Activated naive CD8-positive, alpha-beta T cell treated with anti-CD3 and anti-CD28 coated beads, Interleukin-2, amount 50 U/mL, for 24 hours (primary cell): ENCODE results near the gene KMO.

Source experiments
- ATAC-seq: fragments of 150-1000 bp; cut with Tn5 transposase; one replicate; pipeline ENCODE4 v1.10.0; 2021
- DNase-seq: peaks from one replicate; pipeline ENCODE4 v3.0.0; 2021
- H3K27ac Mint-ChIP-seq: one replicate; pipeline ENCODE4 v1.8.0; 2021; ENCODE audit warnings: mild to moderate bottlenecking, mixed read lengths
- H3K27me3 Mint-ChIP-seq: one replicate; pipeline ENCODE4 v1.8.0; 2021; ENCODE audit warnings: mixed read lengths
- H3K36me3 Mint-ChIP-seq: one replicate; pipeline ENCODE4 v1.8.0; 2021; ENCODE audit warnings: low read depth, mixed read lengths
- H3K4me1 Mint-ChIP-seq: one replicate; pipeline ENCODE4 v1.8.0; 2021; ENCODE audit warnings: mixed read lengths
- H3K4me3 Mint-ChIP-seq: one replicate; pipeline ENCODE4 v1.8.0; 2021; ENCODE audit warnings: mild to moderate bottlenecking, moderate library complexity, mixed read lengths
- H3K9me3 Mint-ChIP-seq: one replicate; pipeline ENCODE4 v1.8.0; 2021; ENCODE audit warnings: mixed read lengths

KMO gene

DNA sequence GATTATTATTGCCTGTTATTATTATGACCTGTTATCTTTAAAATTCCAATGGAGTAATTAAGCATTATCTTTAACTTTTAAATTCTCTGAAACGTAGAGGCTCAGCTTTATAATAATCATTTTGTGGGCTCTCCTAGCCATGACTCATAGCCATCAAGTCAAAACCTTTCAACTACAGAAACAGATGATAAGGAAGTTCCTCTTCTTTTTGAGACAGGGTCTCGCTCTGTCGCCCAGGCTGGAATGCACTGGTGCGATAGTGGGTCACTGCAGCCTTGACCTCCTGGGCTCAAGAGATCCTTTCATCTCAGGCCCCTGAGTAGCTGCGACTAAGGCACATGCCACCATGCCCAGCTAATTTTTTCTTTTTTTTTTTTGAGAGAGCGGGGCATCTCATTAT, 64.5 kb downstream of the KMO start:
- Mint-ChIP-seq H3K4me1 (peaks cover 30% of the 10 kb centered on the region), H3K4me3 (no peak overlapping the region), H3K27ac (peak overlapping the region; percentile 46), H3K9me3 (no peaks in the 10 kb centered on the region), H3K36me3 (peaks cover 12% of the 10 kb centered on the region), H3K27me3 (no peaks in the 10 kb centered on the region)
- DNase-seq (no peak), ATAC-seq (no peak)

DNA sequence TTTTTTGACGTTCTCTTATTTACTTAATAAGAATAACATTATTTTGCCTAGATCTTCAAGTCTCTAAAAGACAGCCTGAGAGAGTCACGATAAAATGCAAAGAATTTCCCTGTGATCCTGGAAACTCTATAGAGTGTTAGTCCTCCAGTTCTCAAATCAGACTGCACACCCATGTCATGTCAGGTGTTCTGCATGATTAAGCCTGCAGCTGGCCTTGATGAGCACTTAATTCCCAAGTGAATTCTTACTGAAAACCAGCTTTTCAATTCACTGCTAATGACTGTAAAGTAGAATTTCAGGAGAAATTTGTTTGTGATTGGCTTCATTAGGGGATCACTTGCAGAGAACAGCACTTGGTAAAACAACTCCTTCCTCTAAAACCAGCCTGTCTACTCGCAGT, 66.1 kb downstream of the KMO start:
- Mint-ChIP-seq H3K4me1 (peaks cover 16% of the 10 kb centered on the region), H3K9me3 (no peaks in the 10 kb centered on the region), H3K27ac (no peak overlapping the region), H3K4me3 (no peak overlapping the region), H3K27me3 (no peaks in the 10 kb centered on the region), H3K36me3 (peaks cover 18% of the 10 kb centered on the region)
- no peak for DNase-seq
- no peak for ATAC-seq

DNA sequence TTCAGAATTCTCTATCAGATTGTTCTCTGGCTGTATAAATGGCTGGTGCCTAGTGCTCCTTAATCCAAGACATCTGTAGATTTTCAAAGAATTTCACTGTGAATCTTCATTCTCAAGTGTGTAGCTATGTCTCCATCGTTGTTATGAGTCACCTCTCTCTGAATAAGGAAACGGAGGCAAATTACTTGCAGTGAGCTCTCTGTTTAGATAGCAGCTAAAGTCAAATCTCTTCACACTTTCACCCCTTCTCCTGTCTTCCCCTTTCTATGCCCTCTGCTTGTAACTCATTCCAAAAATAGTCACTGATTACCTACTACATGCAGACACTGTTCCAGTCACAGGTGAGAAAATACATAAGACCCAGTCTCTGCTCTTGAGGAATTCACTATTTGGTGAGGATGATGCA, 68.3 kb downstream of the KMO start:
- Mint-ChIP-seq H3K4me3 (no peak overlapping the region), H3K27me3 (no peaks in the 10 kb centered on the region), H3K27ac (peak overlapping the region; percentile 56), H3K9me3 (no peaks in the 10 kb centered on the region), H3K4me1 (peaks cover 28% of the 10 kb centered on the region), H3K36me3 (peaks cover 18% of the 10 kb centered on the region)
- no peak for DNase-seq
- ATAC-seq: peak; percentile 31

DNA sequence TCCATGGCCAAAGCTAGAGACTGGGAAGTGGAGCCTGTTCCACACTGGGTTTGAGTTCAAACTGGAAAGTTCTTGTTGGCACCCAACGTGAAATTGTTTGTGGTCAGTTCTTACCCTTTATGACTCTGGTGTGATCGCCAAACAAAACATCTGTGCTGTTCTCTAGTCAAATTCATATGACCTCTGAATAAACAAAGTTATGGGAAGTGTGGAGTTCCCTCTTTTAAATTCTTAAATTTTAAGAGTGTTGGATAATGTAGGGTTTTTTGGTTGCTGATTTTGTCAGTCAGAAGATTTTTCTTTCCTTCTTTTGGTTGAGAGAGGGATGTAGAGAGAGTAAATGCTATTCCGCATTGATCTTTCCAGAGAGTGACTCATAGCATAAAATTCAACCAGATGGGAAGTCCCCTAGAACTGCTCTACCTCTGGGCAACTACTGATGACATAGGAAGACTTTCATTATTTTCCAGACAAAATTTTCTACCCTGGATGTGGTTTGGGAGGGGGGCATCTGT, 71.6 kb downstream of the KMO start:
- Mint-ChIP-seq H3K4me1 (peaks cover 28% of the 10 kb centered on the region), H3K36me3 (peaks cover 18% of the 10 kb centered on the region), H3K4me3 (no peak overlapping the region), H3K9me3 (no peaks in the 10 kb centered on the region), H3K27ac (peak overlapping the region; percentile 0), H3K27me3 (no peaks in the 10 kb centered on the region)
- ATAC-seq: peak; percentile 45
- no peak for DNase-seq

DNA sequence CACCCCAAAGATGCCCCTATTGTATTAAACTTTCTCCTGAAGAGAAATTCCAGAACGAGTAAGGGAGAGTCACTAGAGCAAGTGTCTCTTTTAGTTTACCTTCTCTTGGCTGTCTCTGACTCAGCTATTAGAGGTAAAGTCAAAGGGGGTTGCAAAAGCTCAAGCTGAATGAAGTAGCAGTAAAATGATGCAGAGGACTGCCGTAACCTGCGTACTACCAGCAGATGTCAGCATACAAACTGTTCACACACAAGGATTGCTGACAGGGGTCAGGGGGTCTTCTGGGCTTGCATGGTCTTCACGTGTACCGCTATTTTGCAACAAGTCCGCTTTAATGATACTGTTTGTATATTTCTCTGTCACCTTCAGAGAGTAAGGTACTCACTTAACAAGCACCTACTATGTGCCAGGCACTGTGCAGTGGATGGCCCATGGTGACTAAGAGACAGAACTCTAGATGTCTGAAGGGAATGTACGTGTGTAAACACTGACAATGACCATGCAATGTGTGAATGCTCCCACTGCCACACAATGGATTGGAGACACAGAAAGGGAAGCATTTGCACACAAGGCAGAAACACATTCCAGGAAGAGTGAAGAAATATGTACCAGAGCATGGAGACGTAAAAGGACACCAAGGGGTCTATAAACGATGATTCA, 73.1 kb downstream of the KMO start:
- Mint-ChIP-seq H3K4me1 (peaks cover 30% of the 10 kb centered on the region), H3K27ac (no peak overlapping the region), H3K9me3 (no peaks in the 10 kb centered on the region), H3K36me3 (peaks cover 18% of the 10 kb centered on the region), H3K27me3 (no peaks in the 10 kb centered on the region), H3K4me3 (no peak overlapping the region)
- no peak for DNase-seq
- ATAC-seq: no peak

DNA sequence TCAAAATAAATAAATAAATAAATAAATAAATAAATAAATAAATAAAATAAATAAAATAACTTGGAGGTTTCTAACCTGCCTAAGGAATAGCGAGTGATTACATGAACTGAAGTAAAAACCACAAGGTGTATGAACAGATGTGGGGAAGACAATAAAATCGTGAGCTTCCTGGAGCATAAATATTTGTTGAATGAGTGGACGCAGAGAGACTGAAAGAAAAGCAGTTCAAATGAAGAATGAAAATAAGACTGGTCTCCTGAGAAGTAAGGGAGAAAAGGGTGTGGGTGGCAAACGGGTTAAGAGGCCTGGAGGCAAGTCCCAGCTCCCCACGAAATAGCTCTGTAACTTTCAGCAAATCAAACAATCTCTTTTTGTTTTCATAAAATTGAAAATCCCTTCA, 74.4 kb downstream of the KMO start:
- ATAC-seq (no peak), DNase-seq (no peak)
- H3K27me3 Mint-ChIP-seq: no peaks in the 10 kb centered on the region
- peaks cover 22% of the 10 kb centered on the region for H3K4me1 Mint-ChIP-seq
- H3K9me3 Mint-ChIP-seq: no peaks in the 10 kb centered on the region
- peaks cover 17% of the 10 kb centered on the region for H3K36me3 Mint-ChIP-seq
- no peak overlapping the region for H3K4me3 Mint-ChIP-seq
- H3K27ac Mint-ChIP-seq: no peak overlapping the region

DNA sequence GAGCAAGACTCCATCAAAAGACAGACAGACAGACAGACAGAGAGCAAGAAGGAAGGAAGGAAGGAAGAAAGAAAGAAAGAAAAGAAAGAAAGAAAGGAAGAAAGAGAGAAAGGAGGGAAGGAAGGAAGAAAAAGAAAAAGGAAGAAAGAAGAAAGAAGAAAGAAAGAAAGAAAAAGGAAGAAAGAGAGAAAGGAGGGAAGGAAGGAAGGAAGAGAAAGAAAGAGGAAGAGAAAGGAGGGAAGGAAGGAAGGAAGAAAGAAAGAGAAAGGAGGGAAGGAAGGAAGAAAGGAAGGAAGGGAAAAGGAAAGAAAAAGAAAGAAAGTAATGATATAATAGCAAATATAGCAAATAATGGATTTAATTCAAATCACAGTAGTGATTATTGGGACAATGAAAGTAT, 75.3 kb downstream of the KMO start:
- no peaks in the 10 kb centered on the region for H3K27me3 Mint-ChIP-seq
- peaks cover 22% of the 10 kb centered on the region for H3K4me1 Mint-ChIP-seq
- DNase-seq (no peak), ATAC-seq (no peak)
- H3K9me3 Mint-ChIP-seq: no peaks in the 10 kb centered on the region
- no peak overlapping the region for H3K27ac Mint-ChIP-seq
- peaks cover 16% of the 10 kb centered on the region for H3K36me3 Mint-ChIP-seq
- no peak overlapping the region for H3K4me3 Mint-ChIP-seq

DNA sequence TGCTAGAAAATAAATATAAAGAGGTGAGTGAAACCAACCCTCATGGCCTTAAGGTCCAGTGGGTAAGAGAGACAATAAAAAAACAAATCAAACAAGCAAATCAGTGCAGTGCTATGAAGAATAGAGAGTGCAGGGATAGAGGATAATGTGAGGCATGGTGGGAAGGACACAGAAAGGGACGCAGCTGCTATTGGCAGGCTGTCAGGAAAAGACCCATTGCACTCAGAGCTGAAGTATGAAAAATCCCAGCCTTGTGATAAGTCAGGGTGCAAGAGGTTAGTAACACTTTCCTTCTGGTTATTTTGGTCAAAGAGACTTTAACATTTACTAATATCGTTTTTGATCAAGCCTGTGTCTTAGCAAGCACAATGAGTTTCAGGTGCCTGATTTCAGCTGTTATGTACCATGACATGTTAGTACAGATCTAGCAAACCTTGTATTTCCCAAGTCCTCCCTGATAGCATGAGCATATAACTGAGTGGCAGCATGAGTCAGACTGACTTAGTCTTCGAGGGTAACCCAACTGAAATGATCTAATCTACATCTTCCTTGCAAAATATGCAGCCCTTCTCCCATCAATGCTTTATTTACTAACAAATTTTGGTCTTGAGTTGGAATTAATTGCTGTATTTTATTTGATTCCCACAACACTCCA, 76.3 kb downstream of the KMO start:
- peaks cover 9% of the 10 kb centered on the region for H3K36me3 Mint-ChIP-seq
- peaks cover 18% of the 10 kb centered on the region for H3K4me1 Mint-ChIP-seq
- no peak for DNase-seq
- no peaks in the 10 kb centered on the region for H3K9me3 Mint-ChIP-seq
- ATAC-seq: peak; percentile 38
- H3K4me3 Mint-ChIP-seq: no peak overlapping the region
- no peaks in the 10 kb centered on the region for H3K27me3 Mint-ChIP-seq
- H3K27ac Mint-ChIP-seq: peak overlapping the region; percentile 12

DNA sequence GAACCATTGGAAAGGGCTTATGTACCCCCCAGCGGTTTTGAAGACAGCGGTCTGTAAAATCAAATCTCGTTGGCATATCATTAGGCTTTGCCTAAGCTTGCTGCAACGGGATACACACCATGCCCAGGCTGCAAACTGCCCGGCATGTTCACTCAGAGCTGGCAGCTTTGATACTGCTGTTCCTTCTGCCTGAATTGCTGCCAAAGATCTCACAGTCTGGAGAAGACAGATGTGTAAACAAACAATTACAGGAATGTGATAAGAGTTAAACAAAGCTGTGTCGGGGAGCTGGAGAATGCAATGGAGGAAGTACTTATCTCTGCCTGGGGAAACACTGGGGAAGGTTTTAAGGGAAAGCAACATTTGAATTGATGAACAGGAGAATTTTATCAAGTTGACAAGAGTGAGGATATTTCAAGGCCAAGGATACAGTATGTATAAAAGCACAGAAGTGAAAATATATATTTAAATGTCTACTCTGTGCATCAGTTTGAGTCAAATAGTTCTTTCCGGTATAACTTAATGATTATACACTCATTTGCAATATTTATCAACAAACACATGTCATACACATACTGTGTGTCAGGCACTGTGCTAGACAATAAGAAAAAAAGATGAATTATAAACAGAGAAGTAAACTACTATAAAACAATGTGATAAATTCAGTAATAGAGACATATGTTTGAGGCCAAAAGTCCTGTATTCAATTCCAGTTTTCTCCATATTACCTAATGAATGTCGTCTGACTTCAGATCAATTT, 78.1 kb downstream of the KMO start:
- peaks cover 7% of the 10 kb centered on the region for H3K4me1 Mint-ChIP-seq
- no peaks in the 10 kb centered on the region for H3K9me3 Mint-ChIP-seq
- no peak overlapping the region for H3K27ac Mint-ChIP-seq
- ATAC-seq (no peak), DNase-seq (no peak)
- no peaks in the 10 kb centered on the region for H3K27me3 Mint-ChIP-seq
- H3K4me3 Mint-ChIP-seq: no peak overlapping the region
- H3K36me3 Mint-ChIP-seq: peaks cover 3% of the 10 kb centered on the region

DNA sequence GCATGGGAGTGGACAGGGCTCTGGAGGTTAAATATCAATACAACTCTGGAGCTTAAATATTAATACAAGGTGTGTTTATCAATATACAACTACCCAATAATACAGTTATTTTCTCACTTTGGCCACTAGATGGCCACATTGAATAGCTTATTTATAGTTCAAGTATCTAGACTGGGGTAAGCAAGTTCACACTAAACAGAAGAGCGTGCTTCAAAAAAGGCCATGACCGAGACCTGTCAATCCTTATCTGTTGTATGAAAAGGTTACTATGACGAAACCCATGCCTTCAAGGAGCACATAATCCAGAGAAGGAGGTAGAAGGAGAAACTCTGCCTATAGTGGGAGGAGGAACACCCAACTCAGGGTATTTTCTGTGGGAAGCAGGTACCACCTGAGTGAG, 78.9 kb downstream of the KMO start:
- H3K36me3 Mint-ChIP-seq: no peaks in the 10 kb centered on the region
- peak; percentile 60 for ATAC-seq

DNA sequence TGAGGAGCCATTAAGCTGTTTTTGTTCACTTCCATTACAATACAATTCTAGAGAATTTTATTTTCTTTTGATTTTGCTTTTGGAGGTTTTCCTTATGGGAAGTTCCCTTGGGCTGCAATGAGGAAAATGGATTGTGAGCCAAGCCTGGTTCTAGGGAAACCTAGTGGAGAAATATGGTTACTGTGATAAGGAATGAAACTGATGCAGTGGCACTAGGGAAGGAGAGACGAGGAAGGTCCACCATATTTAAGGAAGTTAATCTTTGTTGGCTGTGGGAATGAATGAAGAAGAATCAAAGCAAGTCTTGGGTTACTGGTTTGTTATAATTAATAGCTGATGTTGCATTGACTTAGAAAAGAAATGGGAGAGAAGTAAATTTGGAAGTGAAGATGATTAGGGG, 79.6 kb downstream of the KMO start:
- H3K9me3 Mint-ChIP-seq: no peaks in the 10 kb centered on the region
- peaks cover 5% of the 10 kb centered on the region for H3K4me1 Mint-ChIP-seq
- H3K4me3 Mint-ChIP-seq: no peak overlapping the region
- no peaks in the 10 kb centered on the region for H3K36me3 Mint-ChIP-seq
- H3K27me3 Mint-ChIP-seq: no peaks in the 10 kb centered on the region
- no peak overlapping the region for H3K27ac Mint-ChIP-seq
- DNase-seq: no peak
- ATAC-seq: no peak

More for the DNA sequence above, 78.9 kb downstream of the KMO start:
- no peak overlapping the region for H3K4me3 Mint-ChIP-seq
- DNase-seq: no peak
- peaks cover 5% of the 10 kb centered on the region for H3K4me1 Mint-ChIP-seq
- H3K27ac Mint-ChIP-seq: no peak overlapping the region
- H3K9me3 Mint-ChIP-seq: no peaks in the 10 kb centered on the region
- H3K27me3 Mint-ChIP-seq: no peaks in the 10 kb centered on the region

DNA sequence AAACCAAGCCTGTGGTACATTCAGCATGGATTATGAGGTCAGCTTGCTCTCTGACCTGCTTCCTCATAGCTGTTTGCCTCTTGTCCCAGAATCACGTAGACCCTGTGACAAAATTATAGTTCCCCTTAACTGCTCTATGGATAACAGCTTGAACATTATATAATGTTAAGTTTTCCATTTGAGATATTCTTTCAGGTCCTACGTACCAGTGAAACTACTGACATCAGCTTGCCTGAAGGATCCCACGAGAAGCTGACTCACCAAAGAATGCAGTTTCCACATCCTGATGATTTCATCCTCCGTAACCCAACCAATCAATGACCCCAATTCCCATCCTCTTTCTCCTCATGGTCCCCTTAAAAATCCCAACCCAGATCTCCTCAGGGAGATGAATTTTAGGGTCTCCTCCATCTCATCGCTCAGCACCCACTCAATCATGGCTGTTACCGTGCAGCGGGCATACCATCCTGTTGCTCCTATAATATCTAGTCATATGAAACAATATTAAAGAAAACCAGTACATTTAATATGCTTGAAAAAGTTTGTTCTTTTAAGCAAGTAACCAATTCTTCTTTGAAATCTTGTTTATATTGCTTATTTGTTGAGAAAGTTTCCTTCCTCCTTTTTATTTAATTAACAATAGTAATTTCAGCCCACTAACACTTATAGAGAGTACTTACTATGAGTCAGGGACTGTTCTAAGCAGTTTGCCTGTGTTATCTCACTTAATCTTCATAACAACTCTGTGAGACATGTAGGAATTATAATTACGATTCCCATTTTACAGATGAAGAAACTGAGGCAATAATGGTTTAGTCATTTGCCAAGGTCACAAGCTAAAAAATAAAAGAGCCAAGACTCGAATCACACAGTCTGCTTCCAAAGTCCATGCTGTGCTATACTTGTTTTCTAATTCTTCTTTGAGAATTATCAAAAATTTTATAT, 80.6 kb downstream of the KMO start:
- peak overlapping the region; percentile 62 for H3K27ac Mint-ChIP-seq
- no peak for DNase-seq
- H3K4me1 Mint-ChIP-seq: peaks cover 10% of the 10 kb centered on the region
- H3K9me3 Mint-ChIP-seq: no peaks in the 10 kb centered on the region
- no peaks in the 10 kb centered on the region for H3K27me3 Mint-ChIP-seq
- no peaks in the 10 kb centered on the region for H3K36me3 Mint-ChIP-seq
- no peak overlapping the region for H3K4me3 Mint-ChIP-seq
- ATAC-seq: no peak

DNA sequence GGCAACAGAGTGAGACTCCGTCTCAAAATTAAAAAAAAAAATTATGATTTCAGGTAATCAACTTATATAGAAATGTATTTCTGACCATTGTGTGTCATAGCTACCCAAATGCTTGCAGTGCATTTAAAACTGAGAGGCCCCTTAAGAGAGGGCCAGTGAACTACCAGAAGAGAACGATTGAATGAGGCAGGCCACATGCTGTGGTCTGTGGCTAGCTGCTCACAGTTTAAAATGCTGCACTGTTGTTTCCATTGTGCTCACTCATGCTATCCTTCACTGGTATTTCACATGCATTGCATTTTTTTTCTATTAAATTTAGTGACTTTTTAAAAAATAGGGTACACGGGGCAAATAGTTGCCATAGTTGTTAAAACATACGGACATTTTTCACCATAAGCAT, 82.0 kb downstream of the KMO start:
- Mint-ChIP-seq H3K36me3 (no peaks in the 10 kb centered on the region), H3K4me3 (no peak overlapping the region), H3K4me1 (peaks cover 12% of the 10 kb centered on the region), H3K9me3 (no peaks in the 10 kb centered on the region), H3K27me3 (no peaks in the 10 kb centered on the region), H3K27ac (peak overlapping the region; percentile 29)
- ATAC-seq (peak; percentile 70), DNase-seq (no peak)

DNA sequence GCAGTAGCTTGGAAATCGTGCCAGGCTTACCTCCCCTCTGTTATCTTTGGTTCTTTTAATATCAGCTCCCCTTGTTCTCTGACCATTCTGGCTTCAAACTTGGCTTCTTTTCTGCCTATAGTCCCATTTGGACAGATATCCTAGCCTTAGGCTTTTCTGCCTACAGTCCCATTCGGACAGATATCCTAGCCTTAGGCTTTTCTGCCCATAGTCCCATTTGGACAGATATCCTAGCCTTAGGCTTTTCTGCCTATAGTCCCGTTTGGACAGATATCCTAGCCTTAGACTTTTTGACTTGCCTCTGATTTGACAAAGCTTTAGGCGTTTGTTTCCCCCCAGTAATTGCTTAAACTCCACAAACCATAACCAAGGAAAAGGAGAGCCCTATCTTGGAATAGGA, 82.4 kb downstream of the KMO start:
- Mint-ChIP-seq H3K4me3 (no peak overlapping the region), H3K9me3 (no peaks in the 10 kb centered on the region), H3K36me3 (no peaks in the 10 kb centered on the region), H3K27ac (no peak overlapping the region), H3K4me1 (peaks cover 12% of the 10 kb centered on the region), H3K27me3 (no peaks in the 10 kb centered on the region)
- no peak for DNase-seq
- no peak for ATAC-seq
